Measurements from ENCODE around the gene RBM38.

Gene RBM38

DNA sequence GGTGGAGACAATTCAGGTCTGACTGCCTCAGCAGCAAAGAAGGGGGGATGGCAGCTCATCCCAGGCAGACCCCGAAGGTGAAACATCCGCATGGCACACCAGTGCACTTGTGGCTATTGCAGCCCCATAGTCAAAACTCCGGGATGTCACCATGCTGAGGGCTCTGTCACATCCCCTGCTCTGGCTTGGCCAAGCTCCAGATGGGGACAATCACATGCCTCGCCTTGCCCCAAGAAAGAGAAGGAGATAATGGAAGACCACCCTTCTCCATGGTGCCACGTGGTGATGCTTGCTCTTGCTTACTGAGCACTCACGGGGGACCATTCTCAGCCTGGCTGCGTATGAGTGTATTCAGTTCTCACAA is 60.2 kb downstream of the RBM38 start:
- DNase-seq (ENCODE audit: low spot score) = no peak

- DNase-seq (ENCODE audit: low spot score) = no peak
These were observed 60.8 kb downstream of the RBM38 start for GRCh38 chr20:57451795-57452661.

DNA sequence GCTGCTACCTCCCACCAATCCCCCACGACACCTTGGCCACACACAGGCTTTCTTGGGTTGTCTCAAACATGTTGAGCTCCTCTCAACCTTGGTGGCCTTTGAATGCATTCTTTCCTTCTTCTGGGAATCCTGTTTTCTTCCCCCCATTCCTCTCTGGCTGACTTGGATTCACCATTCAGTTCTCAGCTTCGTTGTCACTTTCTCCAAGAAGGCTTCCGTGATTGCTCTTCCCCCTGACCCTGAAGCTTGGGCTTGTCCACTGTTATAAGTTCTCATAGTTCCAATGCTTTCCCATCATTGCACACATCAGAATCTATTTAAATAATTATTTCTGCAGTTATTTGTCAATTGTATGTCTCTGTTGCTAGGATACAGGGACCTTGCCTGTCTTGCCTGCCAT is 64.2 kb downstream of the RBM38 start:
- DNase-seq (ENCODE audit: low spot score) = no peak

- DNase-seq (ENCODE audit: low spot score) = no peak
These were observed 64.9 kb downstream of the RBM38 start for GRCh38 chr20:57456116-57456515.

GRCh38 chr20:57457243-57458095 is 66.3 kb downstream of the RBM38 start:
- DNase-seq (ENCODE audit: low spot score) = no peak

- no peak for DNase-seq (ENCODE audit: low spot score)
These were observed 67.4 kb downstream of the RBM38 start for GRCh38 chr20:57458400-57459160.

All from LoVo (cell line).